Neuronal stem cell (in vitro differentiated cells): ENCODE results near the gene HUS1.
A peak's percentile ranks its signal among the peaks of the same experiment; 100 is the strongest.

Experiments used
- DNase-seq: peaks from one replicate; pipeline ENCODE4 v3.0.0-alpha.2; 2013; ENCODE audit warnings: low spot score
- H2AFZ ChIP-seq: one replicate; pipeline ENCODE4 v1.6.1; 2013; ENCODE audit warnings: mild to moderate bottlenecking, low read length, inconsistent platforms
- H2AK5ac ChIP-seq: 2 replicates; pipeline ENCODE4 v1.6.1; 2013; ENCODE audit warnings: low read depth, mild to moderate bottlenecking, inconsistent platforms, low read length, moderate library complexity, mixed read lengths
- H2BK120ac ChIP-seq: 2 replicates; pipeline ENCODE4 v1.6.1; 2013; ENCODE audit warnings: low read depth, mild to moderate bottlenecking, inconsistent platforms, low read length, moderate library complexity, mixed read lengths
- H2BK12ac ChIP-seq: one replicate; pipeline ENCODE4 v1.6.1; 2013; ENCODE audit warnings: low read length, inconsistent platforms
- H2BK15ac ChIP-seq: 2 replicates; pipeline ENCODE4 v1.6.1; 2013; ENCODE audit warnings: mild to moderate bottlenecking, low read length, inconsistent platforms, mixed read lengths
- H2BK5ac ChIP-seq: one replicate; pipeline ENCODE4 v1.6.1; 2013; ENCODE audit warnings: inconsistent platforms, mild to moderate bottlenecking, low read length, moderate library complexity
- H3K14ac ChIP-seq: one replicate; pipeline ENCODE4 v1.6.1; 2013; ENCODE audit warnings: low read length, inconsistent platforms
- H3K18ac ChIP-seq: 2 replicates; pipeline ENCODE4 v1.6.1; 2013; ENCODE audit warnings: low read length, inconsistent platforms
- H3K23ac ChIP-seq: 2 replicates; pipeline ENCODE4 v1.6.1; 2013; ENCODE audit warnings: low read depth, mild to moderate bottlenecking, mixed read lengths, low read length, inconsistent platforms; ENCODE audit not compliant: poor library complexity
- H3K27ac ChIP-seq: replicated peaks from 3 replicates; pipeline ENCODE4 v1.5.1; 2013; ENCODE audit warnings: low read length, inconsistent platforms
- H3K27me3 ChIP-seq, 3 experiments: 2 replicates each; pipeline ENCODE4 v1.6.1; 2013; ENCODE audit warnings: low read length in 3 of 3, mild to moderate bottlenecking in 2 of 3, inconsistent platforms in 1 of 3, low read depth in 1 of 3, mixed read lengths in 1 of 3, moderate library complexity in 1 of 3; ENCODE audit not compliant: control insufficient read depth in 3 of 3, insufficient read depth in 3 of 3
- H3K36me3 ChIP-seq, 2 donors: replicated peaks in 1 of 2; 2 replicates each; pipeline ENCODE4 v1.6.1; 2013; ENCODE audit warnings: low read length in 2 of 2; ENCODE audit not compliant: control insufficient read depth in 2 of 2, insufficient read depth in 2 of 2
- H3K4ac ChIP-seq: 2 replicates; pipeline ENCODE4 v1.6.1; 2013; ENCODE audit warnings: inconsistent platforms, mild to moderate bottlenecking, low read length, moderate library complexity
- H3K4me1 ChIP-seq, 2 donors: 1 replicate in 1 of 2; 2 replicates in 1 of 2; pipeline ENCODE4 v1.6.1; 2013; ENCODE audit warnings: low read length in 2 of 2, low read depth in 1 of 2; ENCODE audit not compliant: control insufficient read depth in 2 of 2, insufficient read depth in 1 of 2
- H3K4me2 ChIP-seq: one replicate; pipeline ENCODE4 v1.6.1; 2013; ENCODE audit warnings: mild to moderate bottlenecking, low read length, inconsistent platforms; ENCODE audit not compliant: insufficient read depth, poor library complexity, severe bottlenecking
- H3K4me3 ChIP-seq, 2 donors: 2 replicates each; pipeline ENCODE4 v1.5.1; 2013; ENCODE audit warnings: low read length in 2 of 2, mild to moderate bottlenecking in 2 of 2, inconsistent platforms in 1 of 2, moderate library complexity in 1 of 2
- H3K79me1 ChIP-seq: one replicate; pipeline ENCODE4 v1.6.1; 2013; ENCODE audit warnings: low read depth, mild to moderate bottlenecking, inconsistent platforms, low read length, moderate library complexity
- H3K9ac ChIP-seq: one replicate; pipeline ENCODE4 v1.6.1; 2013; ENCODE audit warnings: mild to moderate bottlenecking, low read depth, low read length, inconsistent platforms; ENCODE audit not compliant: poor library complexity
- H3K9me3 ChIP-seq, 2 donors: replicated peaks in 1 of 2; 2 replicates each; pipeline versions ENCODE3 to v1.6.1; 2013; ENCODE audit warnings: low read length in 2 of 2, mild to moderate bottlenecking in 2 of 2, inconsistent platforms in 1 of 2, low read depth in 1 of 2, mixed read lengths in 1 of 2, moderate library complexity in 1 of 2; ENCODE audit not compliant: control insufficient read depth in 2 of 2, insufficient read depth in 1 of 2
- H4K8ac ChIP-seq: one replicate; pipeline ENCODE4 v1.6.1; 2013; ENCODE audit warnings: low read depth, mild to moderate bottlenecking, inconsistent platforms, low read length, moderate library complexity
- H4K91ac ChIP-seq: one replicate; pipeline ENCODE4 v1.6.1; 2013; ENCODE audit warnings: low read length, low read depth, mild to moderate bottlenecking, inconsistent platforms; ENCODE audit not compliant: poor library complexity
- WGBS, 2 donors: extraction: QIAGEN DNeasy Blood & Tissue Kit; methylation state at CpG; one replicate each; pipeline ENCODE4 v1.1.7; 2013; ENCODE audit warnings: missing lambda C conversion rate in 2 of 2, mixed read lengths in 1 of 2; ENCODE audit not compliant: insufficient read length in 2 of 2, insufficient replicate concordance in 1 of 2; ENCODE audit errors: extremely low coverage in 2 of 2; 5-methylcytosine and 5-hydroxymethylcytosine counted together

HUS1 gene

GRCh38 chr7:47947355-47947749 is 32.1 kb downstream of the HUS1 start:
- Histone ChIP-seq H3K4ac (no peak overlapping the region), H3K36me3 (peaks cover 0 to 2% of the 10 kb centered on the region in 2 donors), H3K4me1 (peaks cover 0 to 2% of the 10 kb centered on the region in 2 donors)

GRCh38 chr7:47946581-47947354 is 32.6 kb downstream of the HUS1 start:
- WGBS, 2 donors = no CpG with 5 or more reads among the region's 7 CpGs
- H3K36me3 ChIP-seq = peaks cover 0 to 2% of the 10 kb centered on the region in 2 donors

More at GRCh38 chr7:47947355-47947749, 32.1 kb downstream of the HUS1 start:
- no peak overlapping the region for H4K91ac ChIP-seq
- no CpG with 5 or more reads among the region's 7 CpGs for WGBS, 2 donors
- DNase-seq = no peak
- H2AFZ ChIP-seq = no peak overlapping the region
- no peaks in the 10 kb centered on the region for H3K79me1 ChIP-seq
- H3K9ac ChIP-seq = peak overlapping the region; percentile 14
- peak overlapping the region; percentile 43 for H3K23ac ChIP-seq
- no peak overlapping the region for H3K4me3 ChIP-seq
- H2BK120ac ChIP-seq = no peak overlapping the region
- H3K18ac ChIP-seq = peak overlapping the region; percentile 77
- H3K9me3 ChIP-seq = no peaks in the 10 kb centered on the region
- H3K27me3 ChIP-seq = peaks cover 0 to 6% (median 0%) of the 10 kb centered on the region in 3 experiments
- H2BK5ac ChIP-seq = no peak overlapping the region
- no peak overlapping the region for H3K27ac ChIP-seq
- no peak overlapping the region for H2AK5ac ChIP-seq
- H3K4me2 ChIP-seq = no peak overlapping the region
- no peak overlapping the region for H4K8ac ChIP-seq
- peak overlapping the region; percentile 77 for H3K14ac ChIP-seq
- H2BK15ac ChIP-seq = no peak overlapping the region
- H2BK12ac ChIP-seq = no peak overlapping the region

GRCh38 chr7:47945261-47946015 is 34.0 kb downstream of the HUS1 start:
- no peak overlapping the region for H3K4me2 ChIP-seq
- H3K18ac ChIP-seq = no peak overlapping the region
- no peak overlapping the region for H2BK15ac ChIP-seq
- H3K79me1 ChIP-seq = no peaks in the 10 kb centered on the region
- H4K8ac ChIP-seq = no peak overlapping the region
- no peak overlapping the region for H3K23ac ChIP-seq
- DNase-seq = peak; percentile 66
- H3K27me3 ChIP-seq = peaks cover 0 to 9% (median 0%) of the 10 kb centered on the region in 3 experiments
- H3K27ac ChIP-seq = no peak overlapping the region
- no peak overlapping the region for H2BK120ac ChIP-seq
- no peak overlapping the region for H2AFZ ChIP-seq
- H2BK12ac ChIP-seq = no peak overlapping the region
- peaks cover under 1 to 2% of the 10 kb centered on the region in 2 donors for H3K4me1 ChIP-seq
- no peak overlapping the region for H2BK5ac ChIP-seq
- H2AK5ac ChIP-seq = no peak overlapping the region
- no peak overlapping the region for H3K14ac ChIP-seq
- H3K4ac ChIP-seq = no peak overlapping the region
- H4K91ac ChIP-seq = no peak overlapping the region
- H3K9ac ChIP-seq = no peak overlapping the region
- peaks cover 0 to 2% of the 10 kb centered on the region in 2 donors for H3K36me3 ChIP-seq
- no peak overlapping the region for H3K4me3 ChIP-seq
- WGBS, 2 donors = no CpG with 5 or more reads among the region's 8 CpGs
- no peaks in the 10 kb centered on the region for H3K9me3 ChIP-seq

More at GRCh38 chr7:47946581-47947354, 32.6 kb downstream of the HUS1 start:
- H2BK12ac ChIP-seq = no peak overlapping the region
- no peak overlapping the region for H2BK5ac ChIP-seq
- peaks cover 0 to 2% of the 10 kb centered on the region in 2 donors for H3K4me1 ChIP-seq
- no peak overlapping the region for H3K23ac ChIP-seq
- no peak overlapping the region for H3K27ac ChIP-seq
- H3K9ac ChIP-seq = no peak overlapping the region
- H3K4me3 ChIP-seq = peak overlapping the region in 1 of 2 donors; percentile 64
- H3K9me3 ChIP-seq = no peaks in the 10 kb centered on the region
- H3K4me2 ChIP-seq = no peak overlapping the region
- peaks cover 0 to 6% (median 0%) of the 10 kb centered on the region in 3 experiments for H3K27me3 ChIP-seq
- H2AFZ ChIP-seq = no peak overlapping the region
- no peak overlapping the region for H3K4ac ChIP-seq
- no peak overlapping the region for H2AK5ac ChIP-seq
- H4K91ac ChIP-seq = no peak overlapping the region
- no peak for DNase-seq
- H3K14ac ChIP-seq = peak overlapping the region; percentile 5
- no peaks in the 10 kb centered on the region for H3K79me1 ChIP-seq
- no peak overlapping the region for H2BK120ac ChIP-seq
- H3K18ac ChIP-seq = no peak overlapping the region
- H2BK15ac ChIP-seq = no peak overlapping the region
- H4K8ac ChIP-seq = no peak overlapping the region
